ENCODE data around the gene ZNF3. TPM values are rescaled to one million over a fixed set of nuclear protein-coding genes. Genes with fewer than 3 reads are reported as not detected.

The ZNF3 gene
- total RNA-seq, 1 experiment from 2014 or later: 44.3 TPM

GRCh38 chr7:100024020-100024619 lies 57.4 kb downstream of the ZNF3 start:
- no peaks in the 10 kb centered on the region for H3K27me3 ChIP-seq
- H3K36me3 ChIP-seq: peaks cover 43% of the 10 kb centered on the region
- no peaks in the 10 kb centered on the region for H3K4me1 ChIP-seq
- DNase-seq: no peak
- H3K9me3 ChIP-seq (replicated peaks): no peaks in the 10 kb centered on the region
- no peak overlapping the region for H3K27ac ChIP-seq
- no peak overlapping the region for H3K4me3 ChIP-seq

GRCh38 chr7:100023526-100023925 lies 58.0 kb downstream of the ZNF3 start:
- no peak overlapping the region for H3K27ac ChIP-seq
- no peaks in the 10 kb centered on the region for H3K9me3 ChIP-seq (replicated peaks)
- H3K4me3 ChIP-seq: no peak overlapping the region
- H3K27me3 ChIP-seq: no peaks in the 10 kb centered on the region
- no peak for DNase-seq
- peaks cover 43% of the 10 kb centered on the region for H3K36me3 ChIP-seq
- H3K4me1 ChIP-seq: no peaks in the 10 kb centered on the region

GRCh38 chr7:100022621-100023020 lies 58.9 kb downstream of the ZNF3 start:
- no peaks in the 10 kb centered on the region for H3K9me3 ChIP-seq (replicated peaks)
- H3K36me3 ChIP-seq: peaks cover 46% of the 10 kb centered on the region
- H3K4me3 ChIP-seq: no peak overlapping the region
- H3K4me1 ChIP-seq: no peaks in the 10 kb centered on the region
- H3K27ac ChIP-seq: no peak overlapping the region
- H3K27me3 ChIP-seq: no peaks in the 10 kb centered on the region
- DNase-seq: no peak

- Histone ChIP-seq H3K27me3 (no peaks in the 10 kb centered on the region), H3K4me1 (peaks cover 6% of the 10 kb centered on the region), H3K4me3 (no peak overlapping the region), H3K36me3 (peaks cover 36% of the 10 kb centered on the region), H3K27ac (no peak overlapping the region), H3K9me3 (replicated peaks) (no peaks in the 10 kb centered on the region)
- DNase-seq: no peak
These were observed 60.2 kb downstream of the ZNF3 start for GRCh38 chr7:100021297-100021696.

Other genes with a start within 250 kb of the ZNF3 start
- gene OR2AE1, start 204.7 kb downstream of the ZNF3 start, total RNA-seq (2014; rRNA removed; shearing (Covaris generic)): 0.32 TPM in 1 of 2 replicates, not detected in the other
- gene TRIM4, start 162.2 kb downstream of the ZNF3 start, total RNA-seq (2014; rRNA removed; shearing (Covaris generic)): 16.3 and 18.5 TPM in 2 replicates
- not detected in 2 replicates for gene GJC3, start 152.1 kb downstream of the ZNF3 start, total RNA-seq (2014; rRNA removed; shearing (Covaris generic))
- 0.10 TPM in 1 of 2 replicates, not detected in the other for gene AZGP1, start 105.7 kb downstream of the ZNF3 start, total RNA-seq (2014; rRNA removed; shearing (Covaris generic))
- gene ZKSCAN1, start 66.1 kb downstream of the ZNF3 start, total RNA-seq (2014; rRNA removed; shearing (Covaris generic)): 17.7 and 20.0 TPM in 2 replicates
- gene ZSCAN21, start 31.9 kb downstream of the ZNF3 start, total RNA-seq (2014; rRNA removed; shearing (Covaris generic)): 15.1 and 17.9 TPM in 2 replicates
- 115 and 126 TPM in 2 replicates for gene COPS6, start 7.2 kb upstream of the ZNF3 start, total RNA-seq (2014; rRNA removed; shearing (Covaris generic))
- gene MCM7, start 19.7 kb upstream of the ZNF3 start, total RNA-seq (2014; rRNA removed; shearing (Covaris generic)): 332 and 353 TPM in 2 replicates
- gene AP4M1, start 19.9 kb upstream of the ZNF3 start, total RNA-seq (2014; rRNA removed; shearing (Covaris generic)): 9.9 and 13.9 TPM in 2 replicates
- 42.2 and 47.8 TPM in 2 replicates for gene TAF6, start 37.6 kb upstream of the ZNF3 start, total RNA-seq (2014; rRNA removed; shearing (Covaris generic))
- 13.2 and 13.7 TPM in 2 replicates for gene CNPY4, start 37.9 kb upstream of the ZNF3 start, total RNA-seq (2014; rRNA removed; shearing (Covaris generic))
- 1.4 and 1.6 TPM in 2 replicates for gene MBLAC1, start 45.2 kb upstream of the ZNF3 start, total RNA-seq (2014; rRNA removed; shearing (Covaris generic))
- gene LAMTOR4, start 67.2 kb upstream of the ZNF3 start, total RNA-seq (2014; rRNA removed; shearing (Covaris generic)): 65.4 and 84.6 TPM in 2 replicates
- gene TRAPPC14, start 77.0 kb upstream of the ZNF3 start, total RNA-seq (2014; rRNA removed; shearing (Covaris generic)): 9.6 and 15.4 TPM in 2 replicates
- gene GAL3ST4, start 86.9 kb upstream of the ZNF3 start, total RNA-seq (2014; rRNA removed; shearing (Covaris generic)): 7.4 and 8.0 TPM in 2 replicates
- 16.7 and 17.2 TPM in 2 replicates for gene GPC2, start 95.7 kb upstream of the ZNF3 start, total RNA-seq (2014; rRNA removed; shearing (Covaris generic))
- 0.10 and 1.3 TPM in 2 replicates for gene STAG3, start 96.2 kb upstream of the ZNF3 start, total RNA-seq (2014; rRNA removed; shearing (Covaris generic))
- gene PVRIG, start 138.2 kb upstream of the ZNF3 start, total RNA-seq (2014; rRNA removed; shearing (Covaris generic)): not detected in 2 replicates
- gene SPDYE3, start 226.0 kb upstream of the ZNF3 start, total RNA-seq (2014; rRNA removed; shearing (Covaris generic)): 0.06 TPM in 1 of 2 replicates, not detected in the other

Data from SJCRH30 (cell line).